CD4-positive, alpha-beta T cell treated with Interleukin-1 beta for 1 hour (primary cell): Measurements from ENCODE around the gene DNM3.

Experiments used
- DNase-seq, 2 donors: peaks; one replicate each; pipeline ENCODE4 v3.0.0-alpha.2; 2020 to 2022

Gene DNM3

DNA sequence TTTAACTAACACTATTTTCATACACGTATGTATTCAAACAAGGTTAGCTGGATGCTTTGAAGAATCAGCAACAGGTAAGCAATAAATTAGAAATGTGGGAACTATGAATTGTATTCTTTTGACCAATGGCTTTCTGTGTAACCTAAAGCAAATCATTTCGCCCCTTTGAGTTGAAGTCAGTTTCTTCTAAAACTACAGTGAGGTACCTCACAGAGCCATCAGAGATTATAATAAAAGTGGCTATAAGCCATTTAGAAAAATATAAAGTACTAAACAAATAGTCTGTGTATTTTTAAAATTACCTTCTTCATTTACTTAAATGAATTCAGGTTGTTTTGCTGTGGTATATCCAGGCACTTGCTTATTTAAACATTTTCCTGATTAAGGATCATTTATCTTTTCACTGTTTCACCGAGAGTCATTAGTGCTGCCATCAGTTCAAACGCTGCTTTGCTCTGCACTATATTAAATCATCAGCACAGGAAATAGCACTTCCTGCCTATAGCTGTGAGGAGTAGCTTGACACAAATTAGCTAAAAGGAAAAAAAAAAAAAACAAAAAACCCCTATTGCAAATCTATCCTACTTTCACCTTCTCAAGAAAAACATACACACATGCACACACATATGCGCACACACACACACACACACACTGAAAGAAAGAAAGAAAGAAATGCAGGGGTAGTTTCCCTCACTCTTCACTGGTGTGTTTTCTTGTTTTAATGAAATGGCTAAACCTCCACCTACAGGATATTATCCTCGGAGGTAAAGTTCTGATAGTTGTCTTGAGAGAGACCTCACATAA, 539.3 kb downstream of the DNM3 start:
- peak; percentile 39 to 68 for DNase-seq

DNA sequence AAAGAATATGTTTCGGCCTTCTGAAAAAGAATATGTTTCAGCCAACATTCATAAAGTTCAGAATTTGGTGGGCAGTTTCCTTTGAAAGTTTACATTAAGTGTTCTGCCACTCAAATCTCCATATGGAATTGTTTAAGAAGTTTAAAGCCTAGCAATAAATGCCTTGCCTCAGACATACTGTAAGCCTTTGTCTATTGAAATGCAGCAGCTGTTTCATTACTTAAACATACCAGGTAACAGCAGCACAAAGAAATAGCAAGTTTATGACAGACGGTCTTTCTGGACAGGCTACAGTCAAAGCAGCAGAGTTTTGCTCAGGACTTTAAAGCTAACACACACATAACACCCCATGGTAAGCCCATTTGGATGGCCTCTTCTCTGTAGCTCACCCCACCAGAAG, 540.6 kb downstream of the DNM3 start:
- DNase-seq, result no peak

DNA sequence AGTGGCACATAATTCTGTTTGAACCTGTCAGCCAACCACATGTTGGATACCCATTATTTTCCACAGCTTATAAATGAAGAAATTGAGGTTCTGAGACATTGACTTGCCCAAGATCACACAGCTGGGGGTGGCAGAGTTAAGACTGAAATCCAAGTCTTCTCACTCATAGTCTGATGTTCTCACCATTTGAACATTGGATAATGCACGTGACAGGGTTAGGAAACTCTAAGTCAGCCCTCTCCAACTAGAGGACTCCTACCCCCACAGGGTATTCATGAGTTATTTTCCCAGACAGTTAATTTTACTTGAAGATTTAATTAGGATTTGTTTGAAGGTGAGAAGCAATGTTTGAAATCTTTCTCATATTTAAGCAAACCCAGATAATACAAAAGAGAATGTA, 541.1 kb downstream of the DNM3 start:
- DNase-seq, result no peak

DNA sequence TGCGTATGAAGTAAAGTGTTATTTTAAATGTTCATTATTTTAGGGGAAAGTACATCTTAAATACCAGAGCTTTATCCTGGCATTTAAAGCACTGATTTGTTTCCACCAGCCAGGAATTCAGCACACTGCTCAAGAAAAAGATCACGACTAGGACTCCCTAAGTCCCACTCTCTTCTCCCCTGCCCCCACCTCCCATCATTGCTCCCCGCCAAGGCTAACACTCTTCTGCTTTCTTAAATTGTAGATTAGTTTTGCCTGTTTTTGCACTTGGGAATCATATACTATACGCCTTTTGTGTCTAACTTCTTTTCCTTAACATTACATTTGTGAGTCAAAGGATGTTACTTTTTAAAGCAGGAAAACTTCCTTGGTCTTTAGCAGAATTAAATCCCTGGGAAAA, 541.7 kb downstream of the DNM3 start:
- DNase-seq, result no peak

DNA sequence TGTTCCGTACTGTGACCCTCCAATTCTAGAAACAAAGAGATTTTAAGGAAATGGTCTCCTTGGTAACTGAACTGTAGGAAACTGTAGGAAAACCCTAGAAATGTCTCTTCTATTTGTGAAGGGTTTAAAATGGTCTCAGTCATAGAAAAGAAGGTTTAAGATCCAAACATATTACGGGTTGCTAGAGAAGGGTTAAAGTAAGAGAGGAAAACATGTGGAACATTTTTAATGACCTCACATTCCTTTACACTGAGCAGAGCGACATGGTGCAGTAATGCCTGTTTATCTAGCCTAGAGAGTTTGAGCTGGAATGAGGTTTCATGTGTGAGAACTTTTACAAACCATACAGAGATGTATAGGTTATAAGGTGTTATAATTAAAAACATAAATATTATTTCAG, 542.2 kb downstream of the DNM3 start:
- no peak for DNase-seq

DNA sequence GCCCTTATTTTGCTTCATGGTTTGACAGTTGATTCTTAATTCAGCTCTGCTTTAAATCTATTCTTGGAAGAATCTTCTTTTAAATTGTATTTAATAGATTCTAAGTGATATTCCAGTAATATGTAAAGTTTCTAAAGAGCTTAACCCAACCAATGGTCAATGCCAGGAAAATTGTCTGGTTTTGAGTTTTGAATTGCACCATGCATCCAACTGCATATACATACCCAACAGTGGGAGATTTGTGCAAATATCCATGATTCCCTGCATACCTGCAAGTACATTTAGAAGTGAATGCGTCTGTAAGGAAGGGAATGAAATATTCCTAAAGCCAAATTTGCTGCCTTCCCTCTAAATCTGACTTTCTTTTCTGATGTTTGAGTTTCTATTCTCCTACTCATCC, 543.4 kb downstream of the DNM3 start:
- no peak for DNase-seq

DNA sequence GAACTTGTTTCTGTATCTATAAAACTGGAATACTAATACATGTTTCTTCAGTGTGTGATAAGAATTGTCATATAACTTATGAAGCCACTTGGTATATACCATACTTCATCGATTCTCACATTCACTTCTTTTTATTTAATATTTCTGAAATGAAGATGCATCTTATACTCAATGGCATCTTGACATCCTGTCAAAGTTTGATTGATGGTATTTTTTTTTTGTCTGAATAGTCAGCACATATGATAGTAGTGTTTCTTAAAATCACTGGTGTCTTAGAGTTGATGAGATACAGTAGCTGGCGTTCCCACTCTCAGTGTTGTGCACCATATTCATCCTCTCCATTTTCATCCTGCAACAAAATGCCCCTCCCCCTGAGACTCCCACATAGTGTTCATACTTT, 544.7 kb downstream of the DNM3 start:
- DNase-seq, result no peak

DNA sequence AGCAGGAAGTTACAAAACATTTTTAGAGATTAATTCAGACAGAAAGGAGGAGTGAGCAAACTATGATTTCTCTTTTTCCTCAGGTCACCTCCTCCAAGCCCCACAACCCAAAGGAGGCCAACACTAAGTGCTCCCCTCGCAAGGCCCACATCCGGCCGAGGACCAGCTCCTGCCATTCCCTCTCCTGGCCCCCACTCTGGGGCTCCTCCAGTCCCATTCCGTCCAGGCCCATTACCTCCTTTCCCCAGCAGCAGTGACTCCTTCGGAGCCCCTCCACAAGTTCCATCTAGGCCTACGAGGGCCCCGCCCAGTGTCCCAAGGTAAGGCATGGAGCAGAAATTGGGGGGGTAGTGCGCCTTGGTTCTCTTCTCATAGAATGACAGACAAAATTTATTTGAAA, 547.2 kb downstream of the DNM3 start:
- no peak for DNase-seq

DNA sequence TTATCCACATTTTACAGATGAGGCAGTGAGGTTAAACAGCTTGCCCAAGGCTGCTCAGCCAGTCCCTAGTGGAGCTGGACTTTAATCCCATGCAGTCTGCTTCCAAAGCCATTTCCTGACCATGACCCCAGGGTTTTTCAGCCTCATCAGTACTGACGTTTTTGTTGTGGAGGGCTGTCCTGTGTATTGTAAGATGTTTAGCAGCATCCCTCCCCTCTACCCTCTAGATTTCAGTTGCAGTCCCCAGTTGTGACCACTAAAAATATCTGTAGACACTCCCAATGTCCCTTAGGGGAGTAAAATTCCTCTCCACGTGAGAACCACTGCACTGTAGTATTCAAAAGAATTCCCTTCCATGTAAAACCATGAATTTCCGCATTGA, 549.0 kb downstream of the DNM3 start:
- DNase-seq, result no peak

DNA sequence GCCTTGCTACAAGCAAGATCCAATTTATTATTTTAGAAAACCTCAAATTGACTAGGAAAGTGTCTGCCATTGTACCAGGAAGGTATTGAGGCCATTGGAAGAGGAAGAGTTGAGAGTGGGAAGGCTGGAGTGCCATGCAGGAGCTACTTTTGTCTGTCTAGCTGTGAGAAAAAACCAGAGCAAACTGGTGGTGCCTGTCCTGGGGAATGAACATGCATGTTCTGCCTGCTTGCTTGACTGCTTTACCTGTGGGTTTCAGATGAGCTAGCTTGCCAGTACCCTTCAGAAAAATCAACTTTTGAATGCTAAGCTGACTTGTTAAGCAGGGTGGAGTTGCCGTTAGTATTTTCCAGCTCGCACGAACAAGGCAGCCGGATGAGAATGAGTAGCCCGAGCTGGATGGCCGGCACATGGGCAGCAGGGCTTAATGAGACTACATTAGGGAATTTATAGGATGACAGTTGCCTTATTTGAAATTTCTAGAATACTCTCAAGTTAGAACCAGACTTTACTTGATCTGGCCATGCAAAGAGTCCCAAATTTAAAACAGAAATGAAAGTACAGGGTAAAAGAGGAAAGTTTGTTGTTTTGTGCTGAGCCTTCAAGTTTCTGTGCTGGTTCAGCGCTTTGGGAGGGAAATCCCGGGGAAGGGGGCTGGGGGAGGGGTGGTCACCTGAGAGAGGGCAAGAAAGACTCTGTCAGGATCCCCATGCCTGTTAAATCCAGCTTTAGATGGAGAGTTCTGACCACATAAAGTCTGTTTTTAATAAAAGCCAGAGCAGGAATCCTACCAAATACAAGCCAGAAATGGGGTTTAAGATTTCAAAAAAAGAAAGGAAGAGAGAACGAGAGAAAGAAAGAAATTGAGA, 549.6 kb downstream of the DNM3 start:
- DNase-seq, result peak in 1 of 2 donors; percentile 56

DNA sequence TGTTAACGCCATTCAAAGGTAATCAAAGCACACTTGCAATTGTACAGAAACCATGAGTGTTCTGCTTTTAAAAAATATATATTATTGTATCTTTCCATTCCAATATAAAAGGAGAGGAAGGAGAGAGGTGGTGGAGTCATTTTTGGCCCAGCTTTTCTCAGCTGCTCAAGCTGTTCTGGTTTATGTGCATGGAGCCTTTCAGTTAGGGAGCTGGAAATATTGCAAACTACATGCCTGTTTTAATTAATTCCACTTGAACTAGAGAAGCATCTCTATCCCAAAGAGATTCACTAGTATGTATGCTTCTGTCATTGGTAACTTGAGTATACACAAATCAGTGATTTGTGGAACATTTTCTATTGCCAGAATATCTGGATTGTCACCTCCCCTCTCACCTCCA, 550.7 kb downstream of the DNM3 start:
- DNase-seq, result no peak

DNA sequence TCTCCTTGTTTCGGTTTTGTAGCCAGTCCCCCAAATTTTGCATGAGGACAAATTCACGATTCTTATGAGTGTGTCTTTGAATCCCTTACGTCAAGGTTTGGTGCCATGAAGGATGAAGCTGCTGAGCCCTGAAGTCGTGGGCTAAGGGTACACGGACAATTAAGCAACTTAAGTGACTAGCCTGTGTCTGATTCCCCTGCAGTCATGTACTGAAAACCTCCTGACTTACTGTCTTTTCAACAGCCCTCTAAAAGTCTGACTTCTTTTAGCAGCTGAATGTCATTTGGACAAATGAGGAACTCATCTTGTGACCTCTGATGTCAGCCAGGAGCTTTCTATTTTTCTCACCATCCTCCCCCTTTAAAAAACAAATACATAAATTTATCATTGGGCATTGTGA, 552.1 kb downstream of the DNM3 start:
- no peak for DNase-seq

DNA sequence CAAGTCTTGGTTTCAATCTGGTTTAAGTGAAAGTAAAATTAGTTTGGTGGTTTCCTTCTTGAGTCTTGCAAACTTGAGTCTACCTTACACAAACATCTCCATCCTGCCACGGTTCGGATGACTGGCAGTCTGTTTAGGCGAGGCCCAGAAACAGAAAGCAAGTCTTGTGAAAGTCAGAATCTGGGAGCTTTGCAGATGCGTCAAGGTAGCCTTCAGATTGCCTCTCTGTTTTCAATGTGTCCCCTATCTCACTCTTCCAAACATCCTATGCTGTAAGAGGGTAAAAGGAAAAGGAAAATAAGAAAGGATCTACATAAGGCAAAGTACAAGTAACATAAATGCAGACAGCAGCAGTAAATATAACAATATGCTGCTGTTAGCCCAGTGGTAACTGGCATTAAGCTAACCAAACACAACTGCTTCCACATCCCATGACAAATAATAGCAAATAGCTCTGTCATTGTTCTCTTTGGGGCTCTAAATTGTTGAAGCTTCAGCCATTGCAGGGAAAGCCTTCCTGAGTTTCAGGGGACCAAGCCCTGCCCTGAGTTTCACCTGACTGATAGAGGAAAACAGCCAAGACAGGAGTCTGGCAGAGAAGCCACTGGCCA, 552.9 kb downstream of the DNM3 start:
- peak; percentile 70 to 72 for DNase-seq

DNA sequence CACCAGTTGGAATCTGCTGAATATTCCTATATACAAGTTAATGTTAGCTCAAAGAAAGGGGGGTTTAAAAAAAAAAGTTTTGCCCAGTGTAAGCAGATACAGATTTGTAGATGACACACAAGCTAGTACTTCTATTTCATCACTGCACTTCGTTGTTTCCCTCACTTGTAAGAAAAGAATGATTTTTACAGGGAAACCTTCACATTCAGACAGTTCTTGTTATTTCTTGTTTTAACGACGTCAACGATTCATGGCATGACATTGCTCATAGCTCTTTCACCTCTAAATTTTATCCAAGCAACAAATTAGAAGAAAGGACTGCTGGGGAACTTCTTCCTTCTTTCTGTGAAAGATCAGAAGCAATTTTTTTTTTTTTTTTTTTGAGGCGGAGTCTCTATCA, 553.5 kb downstream of the DNM3 start:
- DNase-seq, result no peak

DNA sequence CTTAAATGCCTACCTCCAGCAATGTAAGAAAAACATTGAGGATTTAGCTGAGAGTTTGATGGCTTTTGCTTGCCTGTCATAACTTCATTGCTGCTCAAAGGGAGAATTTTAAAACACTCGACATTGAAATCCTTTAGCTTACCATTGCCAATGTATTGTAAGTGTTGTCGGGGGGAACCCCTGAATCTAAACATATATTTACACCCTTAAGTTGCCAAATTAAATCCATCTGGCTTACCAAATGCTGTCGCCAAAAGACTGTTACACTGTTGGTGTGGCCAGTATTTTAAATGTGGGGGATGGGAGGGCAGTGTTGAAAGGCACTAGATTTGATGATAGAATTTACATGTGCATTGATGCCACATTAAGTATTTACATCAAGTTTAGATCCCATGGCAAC, 554.3 kb downstream of the DNM3 start:
- no peak for DNase-seq

DNA sequence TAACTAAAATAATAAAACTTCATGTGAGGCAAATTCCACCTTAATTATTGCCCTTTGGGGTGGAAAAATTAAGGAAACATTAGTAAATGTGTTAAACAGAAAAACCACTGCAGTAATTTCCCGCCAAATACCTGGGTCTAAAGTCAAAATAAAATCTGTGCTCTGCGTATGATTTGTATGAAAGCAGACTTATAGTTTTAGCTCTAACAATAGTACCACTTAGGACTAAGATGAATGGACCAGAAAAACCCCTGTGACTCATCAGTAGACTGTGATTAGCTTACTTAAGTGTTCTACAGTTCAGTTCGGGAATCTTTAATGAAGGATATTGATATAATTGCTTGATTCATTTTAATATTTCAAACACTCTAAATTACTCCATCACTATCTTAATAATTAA, 555.9 kb downstream of the DNM3 start:
- no peak for DNase-seq

DNA sequence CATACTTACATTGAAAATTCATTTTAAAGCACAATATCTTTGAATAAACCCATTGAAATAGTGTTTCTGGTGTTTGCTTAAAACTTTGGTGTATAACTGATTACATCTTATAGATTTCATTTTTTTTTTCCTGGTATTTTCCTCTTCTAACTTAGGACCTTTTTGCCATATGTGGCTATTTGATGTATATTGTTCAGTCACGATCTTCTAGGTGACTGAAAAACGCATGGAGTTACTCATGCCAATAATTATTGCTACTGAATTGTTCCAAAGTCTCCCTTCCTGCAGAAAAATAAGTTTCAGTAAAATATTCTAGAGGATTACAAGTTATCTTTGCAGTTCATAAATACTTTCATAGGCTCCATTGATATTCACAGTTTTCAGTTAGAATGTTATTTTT, 556.3 kb downstream of the DNM3 start:
- DNase-seq, result no peak

DNA sequence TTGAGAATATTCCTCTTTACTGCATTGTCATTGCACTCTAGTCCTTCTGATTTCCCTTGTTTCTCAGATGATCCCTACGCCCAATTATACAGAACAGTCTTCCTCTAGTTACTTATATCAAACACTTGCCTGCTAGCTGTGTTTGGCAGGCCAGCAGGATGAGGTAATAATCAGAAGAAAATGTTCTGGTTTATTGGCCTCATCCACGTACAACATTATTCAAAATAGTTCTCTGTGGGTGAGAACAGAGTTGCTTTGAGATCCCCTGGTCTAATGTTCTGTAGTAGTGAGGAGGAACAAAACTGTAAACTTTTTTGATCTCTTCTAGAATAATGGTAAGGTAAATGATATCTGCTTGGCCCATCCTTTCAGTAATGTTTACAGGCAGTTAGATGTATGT, 556.9 kb downstream of the DNM3 start:
- DNase-seq, result no peak

DNA sequence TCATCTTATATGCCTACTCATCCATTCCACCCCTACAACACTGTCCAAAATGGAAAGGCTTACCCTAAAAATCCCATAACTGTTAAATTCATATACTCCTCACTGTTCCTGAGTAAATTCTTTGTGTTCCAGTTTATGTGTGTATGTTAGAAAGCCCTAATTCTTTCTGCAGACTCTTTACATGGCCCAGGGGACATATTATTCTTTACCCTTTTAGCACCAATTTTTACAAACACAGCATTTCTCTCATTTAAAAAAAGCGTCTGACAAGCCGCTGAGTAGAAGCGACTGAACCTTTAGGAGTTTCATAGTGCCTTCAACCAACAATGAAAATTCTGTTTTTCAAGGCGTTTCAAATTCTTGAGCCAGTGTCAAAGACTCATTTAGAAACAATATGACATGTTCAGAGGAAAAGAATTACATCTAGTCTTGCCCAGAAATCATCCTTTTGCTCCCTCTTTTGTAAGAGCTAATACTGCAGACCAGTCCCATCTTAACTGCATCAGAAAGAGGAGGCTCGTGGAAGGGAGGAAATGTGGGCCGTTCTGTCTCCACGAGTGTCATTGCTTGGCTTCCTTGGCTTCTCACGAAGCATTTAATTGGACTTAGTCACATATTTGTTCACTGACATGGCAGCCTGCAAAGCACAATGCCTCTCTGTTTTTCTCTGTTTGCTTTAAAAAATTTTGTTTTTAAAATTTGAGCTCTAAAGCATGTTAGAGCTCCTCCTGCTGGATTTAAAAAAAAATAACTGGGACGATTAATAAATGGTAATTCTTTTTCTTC, 557.9 kb downstream of the DNM3 start:
- peak in 1 of 2 donors; percentile 47 for DNase-seq

DNA sequence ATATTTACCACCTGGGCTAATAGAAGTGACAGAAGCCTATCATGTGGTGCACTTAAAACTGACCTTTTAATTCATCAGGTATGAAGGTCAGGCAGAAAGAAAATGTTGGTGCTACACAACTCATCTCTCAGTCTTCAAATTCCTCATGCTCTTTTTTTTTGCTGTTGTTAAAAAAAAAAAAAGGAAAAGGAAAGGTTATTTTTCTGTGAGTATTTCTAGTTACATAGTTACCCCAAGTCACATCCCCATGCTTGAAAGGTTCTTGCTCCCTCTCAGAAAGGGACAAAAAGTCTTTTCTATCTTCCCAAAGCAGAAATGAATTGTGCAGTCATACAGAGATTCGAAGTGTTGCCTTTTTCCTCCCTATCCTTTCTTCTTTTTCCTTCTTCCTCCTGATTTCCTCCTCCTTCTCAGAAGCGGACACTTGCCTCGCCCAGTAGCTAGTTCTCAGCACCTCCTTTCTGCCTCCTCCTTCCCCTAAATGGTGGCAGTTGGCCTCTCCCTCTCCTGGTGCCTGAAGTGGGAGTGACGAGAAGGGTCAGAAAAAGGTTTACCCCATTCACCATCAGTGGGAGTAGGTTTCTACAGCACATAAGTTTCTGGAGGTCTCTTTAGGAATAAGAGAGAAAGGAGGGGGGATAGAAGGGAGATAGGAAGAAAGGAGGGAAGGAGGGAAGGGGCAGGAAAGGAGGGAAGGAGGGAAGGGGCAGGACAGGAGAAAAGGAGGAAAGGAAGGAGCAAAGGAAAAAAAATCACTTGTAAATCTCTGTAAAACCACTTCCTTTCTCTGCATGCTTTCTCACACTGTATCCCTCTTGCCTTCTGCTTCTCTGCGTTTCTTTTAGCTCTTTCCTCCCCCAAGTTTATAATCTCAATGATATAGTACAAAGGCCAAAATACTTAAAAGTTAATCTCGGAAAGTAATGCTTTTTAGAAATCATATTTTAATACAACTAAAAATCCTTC, 558.7 kb downstream of the DNM3 start:
- no peak for DNase-seq

DNA sequence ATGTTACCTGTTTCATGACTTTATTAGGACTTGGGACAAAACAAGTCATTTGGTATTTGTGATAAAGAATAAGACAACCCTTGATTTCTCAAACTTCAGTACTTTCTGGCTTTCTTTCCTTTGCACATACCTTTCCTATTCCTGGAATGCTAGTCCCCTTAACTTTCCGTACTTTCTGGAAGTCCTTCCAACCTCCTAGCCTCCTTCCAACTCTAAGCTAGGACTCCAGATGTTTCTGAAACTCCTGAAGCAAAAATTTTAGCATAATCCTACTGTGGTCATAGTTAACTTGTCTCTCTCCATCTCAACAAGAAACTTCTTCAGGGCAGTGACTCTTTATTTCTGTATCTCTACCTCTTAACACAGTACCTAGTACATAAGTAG, 559.4 kb downstream of the DNM3 start:
- DNase-seq, result no peak

DNA sequence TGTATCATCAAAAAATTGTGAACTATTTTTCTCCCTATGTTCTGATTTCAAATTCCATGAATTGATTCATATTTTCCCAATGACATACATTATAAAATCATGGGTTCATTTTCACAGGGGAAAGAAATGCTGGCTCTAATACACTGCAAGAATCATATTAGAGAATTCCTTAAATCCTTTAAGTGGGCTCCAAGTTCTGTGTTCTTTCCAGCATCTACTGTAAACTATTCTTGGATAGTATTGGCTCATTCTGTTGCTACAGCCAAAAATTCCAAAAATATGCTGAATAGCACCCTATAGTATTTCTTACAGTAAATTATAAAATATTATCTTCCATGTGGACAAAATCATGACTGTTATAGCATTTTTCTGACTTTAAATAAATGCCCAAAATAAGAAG, 560.2 kb downstream of the DNM3 start:
- no peak for DNase-seq
